Uterus (tissue), 4 donors: Measurements from ENCODE around the gene GBE1. TPM values are rescaled to one million over a fixed set of nuclear protein-coding genes. Genes with fewer than 3 reads are reported as not detected.

Source experiments
- DNase-seq, 2 donors: peaks; one replicate each; pipeline ENCODE4 v3.0.0-alpha.2; 2019 to 2020
- H3K27ac ChIP-seq, 2 donors: fragments of 200-600 bp; sonication (generic); 1 replicate in 1 of 2; 2 replicates in 1 of 2; pipeline ENCODE4 v1.5.1; 2016 to 2018
- H3K27me3 ChIP-seq, 2 donors: fragments of 200-600 bp; sonication (generic); one replicate each; pipeline ENCODE4 v1.5.1; 2018 to 2019; ENCODE audit warnings: control low read depth in 1 of 2
- H3K36me3 ChIP-seq, 2 donors: fragments of 200-600 bp; sonication (generic); one replicate each; pipeline ENCODE4 v1.5.1; 2019; ENCODE audit warnings: control low read depth in 1 of 2
- H3K4me1 ChIP-seq, 2 donors: fragments of 200-600 bp; sonication (generic); one replicate each; pipeline ENCODE4 v1.5.1; 2018 to 2019; ENCODE audit warnings: control low read depth in 1 of 2
- H3K4me3 ChIP-seq, 2 donors: fragments of 200-600 bp; sonication (generic); 1 replicate in 1 of 2; 2 replicates in 1 of 2; pipeline ENCODE4 v1.5.1; 2018 to 2019; ENCODE audit warnings: mild to moderate bottlenecking in 1 of 2
- H3K9me3 ChIP-seq, 2 donors: fragments of 200-600 bp; sonication (generic); one replicate each; pipeline ENCODE4 v1.5.1; 2019; ENCODE audit warnings: control low read depth in 1 of 2
- CTCF ChIP-seq, 4 experiments: fragments of 200-600 bp in 2 of 4; fragments of 450-650 bp in 2 of 4; sonication (generic) in 2 of 4; IDR thresholded peaks; one replicate each; pipeline ENCODE4 v1.5.1; 2016 to 2019; ENCODE audit warnings: antibody characterized with exemption in 4 of 4, mild to moderate bottlenecking in 2 of 4, moderate library complexity in 1 of 4
- POLR2A ChIP-seq, 2 donors: fragments of 450-650 bp; IDR thresholded peaks; one replicate each; pipeline ENCODE4 v1.6.1; 2016; ENCODE audit warnings: antibody characterized with exemption in 2 of 2, mild to moderate bottlenecking in 1 of 2, moderate library complexity in 1 of 2
- intact Hi-C: fragments of 100-400 bp; cut with DNase I; formaldehyde crosslinking; loops from one replicate; pipeline ENCODE4 v1.15.1; 2023; ENCODE audit warnings: low total_unique reads
- total RNA-seq, 4 donors: library from RNA; depleted of rRNA in 3 of 4; stranded (reverse); fragments of >200 nt in 3 of 4; gene quantifications; one replicate each; pipeline versions ENCODE4 v1.1.0 to v1.2.4, GENCODE V29; 2014 to 2023
- donor health status: DM: yes; HTN: yes; CAD: no.

GBE1 gene
- total RNA-seq, 4 donors from 2014 or later, result 9.2 to 33.8 (median 24.9) TPM

- H3K27me3 ChIP-seq, result no peaks in the 10 kb centered on the region
- H3K4me3 ChIP-seq, result no peak overlapping the region
- no peaks in the 10 kb centered on the region for H3K4me1 ChIP-seq
- no peak for DNase-seq
- no peak overlapping the region for H3K27ac ChIP-seq
- TF ChIP-seq CTCF (IDR thresholded peaks at IDR 0.05), result no peak
- TF ChIP-seq POLR2A (IDR thresholded peaks at IDR 0.05), result no peak
- no peaks in the 10 kb centered on the region for H3K36me3 ChIP-seq
- H3K9me3 ChIP-seq, result no peaks in the 10 kb centered on the region
- intact Hi-C loops, result no loop called here
Measured at GRCh38 chr3:81789691-81790090, 28.2 kb upstream of the GBE1 start.

GRCh38 chr3:81788610-81789009 lies 27.2 kb upstream of the GBE1 start:
- intact Hi-C loops, result no loop called here
- Histone ChIP-seq H3K4me3 (no peak overlapping the region), H3K27me3 (no peaks in the 10 kb centered on the region), H3K9me3 (no peaks in the 10 kb centered on the region), H3K4me1 (no peaks in the 10 kb centered on the region), H3K36me3 (no peaks in the 10 kb centered on the region), H3K27ac (no peak overlapping the region)
- no peak for DNase-seq
- TF ChIP-seq CTCF (IDR thresholded peaks at IDR 0.05) (no peak), POLR2A (IDR thresholded peaks at IDR 0.05) (no peak)

- TF ChIP-seq CTCF (IDR thresholded peaks at IDR 0.05) (no peak), POLR2A (IDR thresholded peaks at IDR 0.05) (no peak)
- H3K27me3 ChIP-seq, result no peaks in the 10 kb centered on the region
- no peaks in the 10 kb centered on the region for H3K36me3 ChIP-seq
- no peak overlapping the region for H3K4me3 ChIP-seq
- no peak for DNase-seq
- H3K9me3 ChIP-seq, result no peaks in the 10 kb centered on the region
- no peaks in the 10 kb centered on the region for H3K4me1 ChIP-seq
- intact Hi-C loops, result no loop called here
- no peak overlapping the region for H3K27ac ChIP-seq
Measured at GRCh38 chr3:81788044-81788443, 26.6 kb upstream of the GBE1 start.

GRCh38 chr3:81782585-81782984 lies 21.1 kb upstream of the GBE1 start:
- intact Hi-C loops, result no loop called here
- Histone ChIP-seq H3K4me3 (no peak overlapping the region), H3K36me3 (no peaks in the 10 kb centered on the region), H3K4me1 (no peaks in the 10 kb centered on the region), H3K9me3 (no peaks in the 10 kb centered on the region), H3K27me3 (no peaks in the 10 kb centered on the region), H3K27ac (no peak overlapping the region)
- no peak for TF ChIP-seq CTCF (IDR thresholded peaks at IDR 0.05)
- no peak for TF ChIP-seq POLR2A (IDR thresholded peaks at IDR 0.05)
- DNase-seq, result no peak

- H3K4me3 ChIP-seq, result no peak overlapping the region
- TF ChIP-seq POLR2A (IDR thresholded peaks at IDR 0.05) (no peak), CTCF (IDR thresholded peaks at IDR 0.05) (no peak)
- no peaks in the 10 kb centered on the region for H3K9me3 ChIP-seq
- no peaks in the 10 kb centered on the region for H3K27me3 ChIP-seq
- H3K27ac ChIP-seq, result no peak overlapping the region
- no peak for DNase-seq
- intact Hi-C loops, result no loop called here
- H3K36me3 ChIP-seq, result no peaks in the 10 kb centered on the region
- no peaks in the 10 kb centered on the region for H3K4me1 ChIP-seq
Measured at GRCh38 chr3:81778678-81779182, 17.3 kb upstream of the GBE1 start.
